HepG2 (cell line): Measurements from ENCODE around the gene CNNM4. TPM values are rescaled to one million over a fixed set of nuclear protein-coding genes. Genes with fewer than 3 reads are reported as not detected.

Experiments
- ATF7 ChIP-seq, 2 experiments: fragments of 450-650 bp in 1 of 2; sonication (generic) in 1 of 2; formaldehyde crosslinking in 1 of 2; IDR thresholded peaks; 2 replicates each; pipeline versions ENCODE4 v1.4.0 to v1.6.1; 2016 to 2020; ENCODE audit warnings: antibody characterized with exemption in 1 of 2, mild to moderate bottlenecking in 1 of 2, missing genetic modification reagents in 1 of 2
- BCLAF1 ChIP-seq: fragments of 450-650 bp; IDR thresholded peaks from 2 replicates; pipeline ENCODE4 v1.6.1; 2017; ENCODE audit warnings: mild to moderate bottlenecking
- E2F5 ChIP-seq: sonication (generic); formaldehyde crosslinking; conservative IDR thresholded peaks from 2 replicates; pipeline ENCODE4 v1.4.0; 2020; ENCODE audit warnings: missing genetic modification reagents
- ELF4 ChIP-seq: sonication (generic); formaldehyde crosslinking; IDR thresholded peaks from 2 replicates; pipeline ENCODE4 v1.5.0; 2020; ENCODE audit warnings: missing genetic modification reagents, mild to moderate bottlenecking, moderate library complexity, borderline replicate concordance
- ETV5 ChIP-seq: IDR thresholded peaks from 2 replicates; pipeline ENCODE4 v1.6.1; 2018; ENCODE audit warnings: missing biosample characterization, missing genetic modification reagents, inconsistent platforms, borderline replicate concordance
- ETV6 ChIP-seq: sonication (generic); formaldehyde crosslinking; conservative IDR thresholded peaks from 2 replicates; pipeline ENCODE4 v1.4.0; 2020; ENCODE audit warnings: missing genetic modification reagents
- GATAD1 ChIP-seq: IDR thresholded peaks from 2 replicates; pipeline ENCODE4 v1.6.1; 2016; ENCODE audit warnings: missing genetic modification reagents, missing compliant biosample characterization
- GTF3A ChIP-seq: sonication (generic); formaldehyde crosslinking; conservative IDR thresholded peaks from 2 replicates; pipeline ENCODE4 v1.4.0; 2020; ENCODE audit warnings: mild to moderate bottlenecking, missing genetic modification reagents
- IRF1 ChIP-seq: sonication (generic); formaldehyde crosslinking; IDR thresholded peaks from 2 replicates; pipeline ENCODE4 v1.4.0; 2020; ENCODE audit warnings: low read depth, mild to moderate bottlenecking, missing genetic modification reagents
- PCBP1 ChIP-seq: fragments of 200-400 bp; formaldehyde crosslinking; IDR thresholded peaks from 2 replicates; pipeline ENCODE4 v1.6.1; 2017; ENCODE audit warnings: mild to moderate bottlenecking, low read depth, low read length, borderline replicate concordance
- POLR2A ChIP-seq, 2 experiments: IDR thresholded peaks; 2 replicates each; pipeline ENCODE4 v1.6.1; 2011; ENCODE audit warnings: low read depth in 2 of 2, low read length in 2 of 2, mild to moderate bottlenecking in 1 of 2, moderate library complexity in 1 of 2; ENCODE audit not compliant: insufficient read depth in 1 of 2
- POLR2G ChIP-seq: fragments of 200-400 bp; formaldehyde crosslinking; IDR thresholded peaks from 2 replicates; pipeline ENCODE4 v1.6.1; 2018; ENCODE audit warnings: mild to moderate bottlenecking, low read depth, low read length, moderate library complexity
- PRPF4 ChIP-seq: fragments of 200-400 bp; formaldehyde crosslinking; IDR thresholded peaks from 2 replicates; pipeline ENCODE4 v1.6.1; 2016; ENCODE audit warnings: low read length, low read depth; ENCODE audit not compliant: poor library complexity, severe bottlenecking
- RARA ChIP-seq: IDR thresholded peaks from 2 replicates; pipeline ENCODE4 v1.6.1; 2016; ENCODE audit warnings: missing genetic modification reagents, missing compliant biosample characterization
- SP5 ChIP-seq: IDR thresholded peaks from 2 replicates; pipeline ENCODE4 v1.6.1; 2016; ENCODE audit warnings: low read depth, borderline replicate concordance
- TEAD3 ChIP-seq: optimal IDR thresholded peaks from 2 replicates; pipeline ENCODE3; 2016; ENCODE audit warnings: borderline replicate concordance
- ZBTB34 ChIP-seq: sonication (generic); formaldehyde crosslinking; IDR thresholded peaks from 2 replicates; pipeline ENCODE4 v1.8.0; 2022; ENCODE audit warnings: mild to moderate bottlenecking, missing genetic modification reagents
- ZKSCAN5 ChIP-seq: sonication (generic); formaldehyde crosslinking; IDR thresholded peaks from 2 replicates; pipeline ENCODE4 v1.5.1; 2020; ENCODE audit warnings: mild to moderate bottlenecking, missing genetic modification reagents
- ZMAT5 ChIP-seq: sonication (generic); formaldehyde crosslinking; IDR thresholded peaks from 2 replicates; pipeline ENCODE4 v1.5.0; 2020; ENCODE audit warnings: mild to moderate bottlenecking, low read depth, missing genetic modification reagents, borderline replicate concordance
- ZNF343 ChIP-seq: sonication (generic); formaldehyde crosslinking; IDR thresholded peaks from 2 replicates; pipeline ENCODE4 v1.4.0; 2020; ENCODE audit warnings: mild to moderate bottlenecking, missing genetic modification reagents
- ZNF547 ChIP-seq: sonication (generic); formaldehyde crosslinking; IDR thresholded peaks from 2 replicates; pipeline ENCODE4 v1.5.1; 2020; ENCODE audit warnings: mild to moderate bottlenecking, missing genetic modification reagents
- ZNF644 ChIP-seq: IDR thresholded peaks from 2 replicates; pipeline ENCODE4 v1.6.1; 2016; ENCODE audit warnings: low read depth
- ZNF740 ChIP-seq: sonication (generic); formaldehyde crosslinking; IDR thresholded peaks from 2 replicates; pipeline ENCODE4 v1.4.0; 2020; ENCODE audit warnings: missing genetic modification reagents
- ZNF879 ChIP-seq: sonication (generic); formaldehyde crosslinking; IDR thresholded peaks from 2 replicates; pipeline ENCODE4 v1.8.1; 2023; ENCODE audit warnings: missing genetic modification reagents
- ZNF891 ChIP-seq: sonication (generic); formaldehyde crosslinking; IDR thresholded peaks from 2 replicates; pipeline ENCODE4 v1.5.0; 2020; ENCODE audit warnings: mild to moderate bottlenecking, missing genetic modification reagents
- polyA plus RNA-seq, 8 experiments: library from polyadenylated mRNA; depleted of rRNA in 3 of 8; stranded (reverse) in 7 of 8; unstranded in 1 of 8; fragments of >200 nt; fragmentation: Illumina TruSeq in 4 of 8; extraction: Trizol in 4 of 8; gene quantifications; 2 replicates each; pipeline versions ENCODE4 v1.2.1 to v1.2.3, GENCODE V29; 2011 to 2016; ENCODE audit warnings: low read depth in 4 of 8, missing spikeins in 1 of 8, mixed read lengths in 1 of 8; ENCODE audit not compliant: insufficient read depth in 1 of 8
- total RNA-seq, 5 experiments: library from RNA; depleted of rRNA; stranded (reverse); fragments of >200 nt; fragmentation: Illumina TruSeq; extraction: Trizol; gene quantifications; 2 replicates each; pipeline ENCODE4 v1.2.3, GENCODE V29; 2016; ENCODE audit warnings: low read depth in 1 of 5

The CNNM4 gene
- total and polyA plus RNA-seq, 2 of the 13 experiments (the other 11 are each of a cell fraction or from before 2014, with no cell fraction given): 5.9 to 8.4 TPM

- TF ChIP-seq ZBTB34: no peak
- TF ChIP-seq ZNF343 (CRISPR knock-in tag): 0 out of 2 replicates have a peak, but pooled peaks have one; percentile 0
- TF ChIP-seq ZKSCAN5: no peak
- no peak for TF ChIP-seq ZNF644 (CRISPR knock-in tag)
- no peak for TF ChIP-seq PRPF4
- TF ChIP-seq TEAD3 (CRISPR knock-in tag): no peak
- no peak for TF ChIP-seq ZNF547
- no peak for TF ChIP-seq ZNF891 (CRISPR knock-in tag)
- TF ChIP-seq POLR2G: no peak
- no peak for TF ChIP-seq GATAD1 (CRISPR knock-in tag)
- TF ChIP-seq BCLAF1: no peak
- TF ChIP-seq GTF3A (CRISPR knock-in tag): no peak
- TF ChIP-seq ZNF879: no peak
- TF ChIP-seq ETV6 (CRISPR knock-in tag): no peak
- no peak for TF ChIP-seq PCBP1
- no peak for TF ChIP-seq ZMAT5 (CRISPR knock-in tag)
- TF ChIP-seq POLR2A (IDR thresholded peaks at IDR 0.05; ENCODE audit: insufficient read depth in 1 of 2, low read depth in 2 of 2, low read length in 2 of 2): no peak
- TF ChIP-seq ETV5 (CRISPR knock-in tag): no peak
- TF ChIP-seq SP5: no peak
- no peak for TF ChIP-seq ATF7 (IDR thresholded peaks at IDR 0.05)
- no peak for TF ChIP-seq ATF7 (CRISPR knock-in tag; IDR thresholded peaks at IDR 0.05)
- TF ChIP-seq ZNF740 (CRISPR knock-in tag): peak; percentile 80; the same call in 1 of the 2 replicates
- no peak for TF ChIP-seq ELF4 (CRISPR knock-in tag)
- no peak for TF ChIP-seq RARA (CRISPR knock-in tag)
- no peak for TF ChIP-seq IRF1 (CRISPR knock-in tag)
- TF ChIP-seq E2F5 (CRISPR knock-in tag): no peak
Measured at GRCh38 chr2:96819876-96820511, 59.3 kb downstream of the CNNM4 start (continued).
